Embryonic facial prominence (tissue), 1 donor: ENCODE data around the gene DNER.
"Not testable (repeated sequence)": the region's sequence is repeated elsewhere in the genome, so short reads cannot be mapped to it uniquely, and the experiment has no call there.

Experiments
- DNase-seq: peaks from one replicate; pipeline ENCODE4 v3.0.0-alpha.2; 2016; ENCODE audit errors: extremely low spot score

DNER gene

GRCh38 chr2:229714080-229714735 lies at the start of gene DNER:
DNER (minus strand) TSS chr2:229714555; CDS start chr2:229714423, 132 bp downstream.
- no peak for DNase-seq

GRCh38 chr2:229761663-229762062 lies 47.3 kb upstream of the DNER start:
- DNase-seq: no peak

GRCh38 chr2:229757462-229757861 lies 43.1 kb upstream of the DNER start:
- not testable (repeated sequence) for DNase-seq

GRCh38 chr2:229752970-229753729 lies 38.8 kb upstream of the DNER start:
- no peak for DNase-seq

- no peak for DNase-seq
These were observed 35.4 kb upstream of the DNER start for GRCh38 chr2:229749779-229750178.

GRCh38 chr2:229748950-229749349 lies 34.6 kb upstream of the DNER start:
- no peak for DNase-seq

DNA sequence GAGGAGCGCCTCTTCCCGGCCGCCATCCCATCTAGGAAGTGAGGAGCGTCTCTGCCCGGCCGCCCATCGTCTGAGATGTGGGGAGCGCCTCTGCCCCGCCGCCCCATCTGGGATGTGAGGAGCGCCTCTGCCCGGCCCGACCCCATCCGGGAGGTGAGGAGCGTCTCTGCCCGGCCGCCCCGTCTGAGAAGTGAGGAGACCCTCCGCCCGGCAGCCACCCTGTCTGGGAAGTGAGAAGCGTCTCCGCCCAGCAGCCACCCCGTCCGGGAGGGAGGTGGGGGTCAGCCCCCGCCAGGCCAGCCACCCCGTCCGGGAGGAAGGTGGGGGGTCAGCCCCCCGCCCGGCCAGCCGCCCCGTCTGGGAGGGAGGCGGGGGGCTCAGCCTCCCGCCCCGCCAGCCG lies 28.3 kb upstream of the DNER start:
- not testable (repeated sequence) for DNase-seq

- DNase-seq: no peak
These were observed 25.9 kb upstream of the DNER start for GRCh38 chr2:229740279-229740678.

DNA sequence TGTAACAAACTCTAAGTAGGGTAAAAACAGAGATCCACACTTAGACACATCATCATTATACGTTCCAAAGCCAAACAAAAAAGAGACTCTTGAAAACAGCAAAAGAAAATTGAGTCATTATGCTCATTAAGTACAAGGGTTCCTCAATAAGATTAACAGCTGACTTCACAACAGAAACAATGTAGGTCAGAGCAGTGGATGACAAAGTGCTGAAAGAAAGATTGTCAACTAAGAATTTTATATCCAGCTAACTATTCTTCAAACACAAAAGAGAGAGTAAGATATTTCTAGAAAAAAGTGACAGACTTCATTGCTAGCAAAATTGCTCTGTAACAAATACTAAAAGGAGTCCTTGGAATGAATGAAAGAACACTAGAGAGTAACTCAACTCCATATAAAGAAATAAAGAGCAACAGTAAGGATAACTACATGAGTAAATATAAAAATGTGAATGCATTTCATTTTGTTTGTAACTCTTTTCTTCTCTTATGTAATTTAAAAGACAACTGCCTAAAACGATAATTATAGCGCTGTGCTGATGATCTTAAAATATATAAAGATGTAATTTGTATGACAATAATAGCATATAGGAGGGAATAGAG lies 23.8 kb upstream of the DNER start:
- DNase-seq: no peak

GRCh38 chr2:229734410-229734809 lies 20.1 kb upstream of the DNER start:
- no peak for DNase-seq

- DNase-seq: no peak
These were observed 19.4 kb upstream of the DNER start for GRCh38 chr2:229733611-229734245.

GRCh38 chr2:229732897-229733296 lies 18.5 kb upstream of the DNER start:
- DNase-seq: no peak

GRCh38 chr2:229731916-229732315 lies 17.6 kb upstream of the DNER start:
- no peak for DNase-seq

DNA sequence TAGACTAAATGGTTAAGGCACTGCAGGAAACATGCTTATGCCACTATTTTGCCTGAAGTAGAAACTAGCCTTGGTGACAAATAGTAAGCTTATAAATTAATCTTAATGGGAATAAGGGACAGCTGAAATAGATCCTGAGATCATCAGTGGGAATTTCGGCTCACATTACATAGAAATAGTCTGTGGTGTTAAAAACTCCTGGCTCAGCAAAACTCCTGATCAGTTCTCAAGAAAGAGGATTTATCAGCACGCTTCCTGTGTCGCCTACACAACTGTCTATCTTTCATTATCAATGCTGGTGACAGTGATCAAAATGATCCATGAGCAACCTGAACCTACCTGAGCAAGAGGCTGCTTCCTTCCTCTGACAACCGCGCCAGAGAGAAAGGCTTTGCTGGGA lies 17.0 kb upstream of the DNER start:
- DNase-seq: no peak

DNA sequence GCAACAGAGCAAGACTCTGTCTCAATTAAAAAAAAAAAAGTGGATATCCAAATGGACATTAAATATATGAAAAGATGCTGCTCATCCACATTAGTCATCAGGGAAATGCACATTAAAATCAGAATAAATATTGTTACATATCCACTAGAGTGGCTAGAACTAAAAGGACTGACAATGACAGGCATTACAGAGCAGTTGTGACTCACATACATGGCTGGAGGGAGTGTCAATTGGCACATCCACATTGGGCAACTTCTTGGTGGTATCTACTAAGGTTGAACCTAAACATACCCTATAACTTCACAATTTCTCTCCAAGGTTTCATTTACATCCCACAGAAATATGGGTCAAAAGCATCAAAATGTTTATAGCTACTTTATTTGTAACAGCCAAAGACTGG lies 14.0 kb upstream of the DNER start:
- no peak for DNase-seq

DNA sequence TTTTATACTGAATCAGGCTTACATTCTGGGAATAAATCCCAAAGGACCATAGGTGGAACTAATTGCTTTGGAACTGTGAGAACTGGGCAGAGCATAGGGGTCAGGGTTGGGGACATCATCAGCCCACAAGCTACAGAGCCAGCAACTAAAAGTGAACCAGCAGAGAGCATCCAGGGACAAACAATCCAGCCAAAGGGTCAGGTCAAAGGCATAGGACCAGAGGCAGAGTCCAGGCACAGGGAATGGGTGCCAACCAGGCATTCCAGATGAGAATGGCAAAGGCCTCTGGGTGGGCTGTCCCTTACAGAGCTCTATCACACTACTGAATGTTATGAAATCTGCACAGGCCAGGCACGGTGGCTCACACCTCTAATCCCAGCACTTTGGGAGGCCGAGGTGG lies 12.3 kb upstream of the DNER start:
- no peak for DNase-seq

DNA sequence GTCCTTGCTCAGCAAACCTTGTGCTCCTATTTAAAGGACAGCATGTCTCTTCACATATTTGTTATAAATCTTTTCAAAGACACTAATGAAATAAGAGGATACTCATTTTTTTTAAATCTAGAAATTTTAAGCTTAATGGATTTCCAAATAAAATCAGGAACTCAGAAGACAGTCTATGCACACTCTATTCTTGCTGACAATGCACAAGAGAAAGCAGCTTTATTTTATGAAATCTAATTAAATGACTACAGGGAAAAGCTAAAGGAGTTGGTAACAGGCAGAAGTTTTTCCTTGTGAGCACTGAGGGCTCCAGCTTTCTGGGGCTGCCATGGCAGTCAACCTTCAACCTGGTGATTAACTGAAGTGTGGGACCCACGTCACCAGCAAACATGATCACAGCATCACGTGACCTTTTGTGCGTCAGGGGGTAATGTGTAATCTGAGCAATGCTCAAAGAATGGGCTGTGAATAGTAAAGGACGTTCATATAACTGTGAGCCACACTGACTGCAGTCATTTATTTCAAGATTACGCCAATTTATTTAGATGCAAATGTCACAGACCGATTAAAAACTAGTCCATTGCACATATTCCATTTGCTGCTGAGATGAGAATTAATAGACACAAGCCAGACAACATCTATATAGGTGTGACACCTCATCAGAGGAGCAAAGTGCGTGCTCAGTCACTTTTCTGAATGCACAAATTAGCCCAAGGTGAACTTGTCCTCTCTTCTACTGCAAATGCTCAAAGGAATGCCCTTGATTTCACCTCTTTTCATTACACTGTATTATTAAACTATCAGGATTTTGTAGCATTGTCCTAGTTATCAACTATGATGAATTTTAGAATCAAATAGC lies 11.6 kb upstream of the DNER start:
- DNase-seq: no peak

DNA sequence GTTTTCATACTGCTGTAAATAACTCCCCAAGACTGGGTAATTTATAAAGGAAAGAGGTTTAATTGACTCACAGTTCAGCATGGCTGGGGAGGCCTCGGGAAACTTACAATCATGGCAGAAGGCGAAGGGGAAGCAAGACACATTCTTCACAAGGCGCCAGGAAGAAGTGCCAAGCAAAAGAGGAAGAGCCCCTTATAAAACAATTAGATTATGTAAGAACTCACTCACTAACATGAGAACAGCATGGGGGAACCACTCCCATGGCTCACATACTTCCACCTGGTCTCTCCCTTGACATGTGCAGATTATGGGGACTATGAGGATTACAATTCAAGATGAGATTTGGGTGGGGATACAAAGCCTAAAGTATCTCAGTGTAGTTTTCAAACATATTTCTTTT lies 8.8 kb upstream of the DNER start:
- not testable (repeated sequence) for DNase-seq

DNA sequence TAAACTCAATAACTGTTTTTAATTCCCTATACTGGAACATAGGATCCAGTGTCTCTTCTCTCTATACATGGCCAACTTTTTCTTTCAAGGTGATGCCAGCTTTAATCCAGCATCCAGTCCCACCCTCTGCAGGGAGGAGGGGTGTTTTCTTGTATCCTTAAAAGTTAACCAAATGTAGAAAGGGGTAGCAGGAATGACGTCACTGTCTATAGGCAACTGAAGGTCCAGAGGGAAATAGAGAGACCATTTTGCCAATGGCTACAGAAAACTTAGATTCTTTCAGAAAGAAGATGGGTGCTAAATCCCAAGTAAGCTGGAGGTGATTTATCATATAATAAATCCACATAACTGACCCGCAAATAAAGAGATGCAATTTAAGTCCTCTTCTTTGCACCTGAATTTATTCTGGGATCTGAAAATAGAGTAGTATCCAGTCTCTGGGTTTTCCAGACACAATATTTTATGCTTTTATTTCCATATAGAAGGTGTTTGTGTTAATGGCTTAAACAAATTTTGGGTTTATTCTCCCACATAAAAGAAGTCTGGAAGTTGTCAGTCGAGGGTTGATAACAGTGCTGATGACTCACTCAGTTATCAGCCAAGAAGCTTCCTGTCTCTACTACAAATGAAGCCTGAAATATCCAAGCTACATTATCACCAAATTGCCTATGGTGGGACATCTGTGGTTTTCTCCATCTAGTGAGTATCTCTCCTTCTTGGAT lies 5.7 kb upstream of the DNER start:
- DNase-seq: no peak

GRCh38 chr2:229718057-229718456 lies 3.7 kb upstream of the DNER start:
- no peak for DNase-seq
